Tibial nerve (tissue), 4 donors: Measurements from ENCODE around the gene CTSH. TPM values are rescaled to one million over a fixed set of nuclear protein-coding genes. Genes with fewer than 3 reads are reported as not detected.

Source experiments
- DNase-seq, 2 donors: peaks; one replicate each; pipeline ENCODE4 v3.0.0-alpha.2; 2019; ENCODE audit warnings: low spot score in 2 of 2
- H3K27ac ChIP-seq, 4 donors: fragments of 200-600 bp; sonication (generic) in 3 of 4; one replicate each; pipeline ENCODE4 v1.5.1; 2017 to 2019; ENCODE audit warnings: mild to moderate bottlenecking in 1 of 4
- H3K27me3 ChIP-seq, 2 donors: fragments of 200-600 bp; sonication (generic) in 1 of 2; one replicate each; pipeline versions ENCODE4 v1.5.1 to v1.6.0; 2017 to 2019
- H3K36me3 ChIP-seq, 3 donors: fragments of 200-600 bp; sonication (generic); one replicate each; pipeline ENCODE4 v1.5.1; 2018 to 2019
- H3K4me1 ChIP-seq, 4 donors: fragments of 200-600 bp; sonication (generic) in 3 of 4; one replicate each; pipeline ENCODE4 v1.5.1; 2017 to 2019
- H3K4me3 ChIP-seq, 4 donors: fragments of 200-600 bp; sonication (generic) in 3 of 4; one replicate each; pipeline ENCODE4 v1.5.1; 2017 to 2019; ENCODE audit warnings: mild to moderate bottlenecking in 1 of 4, moderate library complexity in 1 of 4
- H3K9me3 ChIP-seq, 4 donors: fragments of 200-600 bp; sonication (generic) in 3 of 4; one replicate each; pipeline ENCODE4 v1.5.1; 2017 to 2019
- CTCF ChIP-seq, 5 experiments: fragments of 200-600 bp in 3 of 5; fragments of 450-650 bp in 2 of 5; sonication (generic) in 3 of 5; IDR thresholded peaks; one replicate each; pipeline ENCODE4 v1.5.1; 2016 to 2019; ENCODE audit warnings: antibody characterized with exemption in 5 of 5, mild to moderate bottlenecking in 3 of 5, moderate library complexity in 2 of 5
- EP300 ChIP-seq, 2 donors: sonication (generic); formaldehyde crosslinking; IDR thresholded peaks; one replicate each; pipeline ENCODE4 v1.6.1; 2017; ENCODE audit warnings: antibody characterized with exemption in 2 of 2, mild to moderate bottlenecking in 1 of 2
- POLR2A ChIP-seq, 2 donors: fragments of 450-650 bp; IDR thresholded peaks; one replicate each; pipeline ENCODE4 v1.6.1; 2017; ENCODE audit warnings: antibody characterized with exemption in 2 of 2, mild to moderate bottlenecking in 2 of 2, moderate library complexity in 2 of 2
- WGBS, 2 donors: methylation state at CpG; one replicate each; pipeline ENCODE4 v1.1.5; 2018; 5-methylcytosine and 5-hydroxymethylcytosine counted together
- total RNA-seq, 4 donors: library from RNA; depleted of rRNA; stranded (reverse); fragments of >200 nt; gene quantifications; one replicate each; pipeline ENCODE4 v1.1.0, GENCODE V29; 2016

The CTSH gene
- total RNA-seq, 4 donors from 2014 or later, result 73.8 to 333 (median 239) TPM

DNA sequence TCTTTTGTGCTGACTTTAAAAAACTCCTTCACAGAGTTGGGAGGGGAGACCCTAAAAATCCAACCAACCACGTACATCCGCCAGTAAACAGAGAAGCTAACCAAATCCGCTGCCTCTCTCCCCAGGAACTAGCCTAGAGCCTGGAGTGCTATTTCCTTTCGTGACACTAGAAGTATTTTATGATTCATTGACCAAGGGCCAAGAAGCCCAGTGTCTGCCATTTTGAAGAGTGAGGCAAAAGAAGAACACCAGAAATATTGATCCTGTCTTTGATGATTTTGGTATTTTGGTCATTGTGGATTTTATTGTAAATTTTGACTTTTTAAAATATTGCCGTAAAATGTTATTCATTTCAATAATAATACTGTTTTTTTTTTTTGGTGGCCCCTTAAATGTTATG, 10.5 kb upstream of the CTSH start:
- no peak for DNase-seq
- no peak overlapping the region for H3K27ac ChIP-seq
- H3K9me3 ChIP-seq, result peaks cover 0 to 3% (median 0%) of the 10 kb centered on the region in 4 donors
- TF ChIP-seq CTCF (IDR thresholded peaks at IDR 0.05), result no peak
- TF ChIP-seq EP300 (IDR thresholded peaks at IDR 0.05), result no peak
- no peak for TF ChIP-seq POLR2A (IDR thresholded peaks at IDR 0.05)
- peaks cover 0 to 16% (median 8%) of the 10 kb centered on the region in 4 donors for H3K4me1 ChIP-seq
- no peaks in the 10 kb centered on the region for H3K27me3 ChIP-seq
- WGBS, 2 donors, result 94 to 95% methylated on average over 5 of the region's 5 CpGs
- H3K4me3 ChIP-seq, result no peak overlapping the region
- no peaks in the 10 kb centered on the region for H3K36me3 ChIP-seq

DNA sequence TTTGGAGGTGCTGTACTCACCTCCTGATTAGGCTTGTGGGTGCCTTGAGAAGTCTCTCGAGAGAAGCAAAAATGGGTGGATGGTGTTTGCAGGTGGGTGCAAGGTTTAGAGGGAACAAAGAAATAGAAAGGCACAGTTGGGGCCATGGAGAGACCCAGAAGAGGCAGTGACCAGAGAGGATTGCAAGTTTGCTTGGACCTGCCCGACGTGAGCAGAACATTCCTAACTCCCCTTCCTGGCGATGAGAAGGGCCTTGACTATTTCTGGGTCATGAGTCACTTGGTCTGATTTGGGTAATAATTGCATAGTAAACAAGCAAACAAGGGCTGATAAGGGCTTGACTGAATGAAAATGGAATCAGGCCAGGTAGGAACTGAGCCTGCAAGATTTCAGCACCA, 7.0 kb upstream of the CTSH start:
- Histone ChIP-seq H3K27me3 (no peaks in the 10 kb centered on the region), H3K4me1 (peaks cover 0 to 16% (median 8%) of the 10 kb centered on the region in 4 donors), H3K27ac (peak overlapping the region in 1 of 4 donors; percentile 54), H3K36me3 (no peaks in the 10 kb centered on the region), H3K9me3 (no peaks in the 10 kb centered on the region), H3K4me3 (no peak overlapping the region)
- DNase-seq, result no peak
- 78 to 92% methylated on average over 4 of the region's 4 CpGs for WGBS, 2 donors
- TF ChIP-seq POLR2A (IDR thresholded peaks at IDR 0.05) (no peak), EP300 (IDR thresholded peaks at IDR 0.05) (no peak), CTCF (IDR thresholded peaks at IDR 0.05) (no peak)

- Histone ChIP-seq H3K27ac (peak overlapping the region in 1 of 4 donors; percentile 54), H3K36me3 (no peaks in the 10 kb centered on the region), H3K4me1 (peaks cover 0 to 16% (median 8%) of the 10 kb centered on the region in 4 donors), H3K9me3 (no peaks in the 10 kb centered on the region), H3K27me3 (no peaks in the 10 kb centered on the region), H3K4me3 (no peak overlapping the region)
- DNase-seq, result no peak
- TF ChIP-seq CTCF (IDR thresholded peaks at IDR 0.05) (peak in 1 of 5 experiments; percentile 38), EP300 (IDR thresholded peaks at IDR 0.05) (no peak)
- WGBS, 2 donors, result 47 to 52% methylated on average over 10 of the region's 10 CpGs
Observed at GRCh38 chr15:78950902-78951840, 6.3 kb upstream of the CTSH start.

DNA sequence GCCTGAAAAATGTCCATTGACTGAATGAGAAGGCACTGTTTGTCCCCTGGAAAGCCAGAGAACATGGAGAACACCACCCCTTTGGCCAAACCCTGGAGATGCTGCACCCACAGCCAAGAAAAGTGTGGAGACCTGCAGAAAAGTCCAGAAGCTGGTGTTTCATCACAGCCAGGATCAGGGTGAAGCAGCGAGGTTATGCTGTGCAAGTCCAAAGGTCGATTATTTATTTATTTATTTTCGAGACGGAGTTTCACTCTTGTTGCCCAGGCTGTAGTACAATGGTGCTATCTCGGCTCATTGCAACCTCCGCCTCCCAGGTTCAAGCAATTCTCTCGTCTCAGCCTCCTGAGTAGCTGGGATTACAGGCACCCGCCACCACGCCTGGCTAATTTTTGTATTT, 5.5 kb upstream of the CTSH start:
- H3K36me3 ChIP-seq, result no peaks in the 10 kb centered on the region
- WGBS, 2 donors, result 81 to 84% methylated on average over 9 of the region's 9 CpGs
- no peaks in the 10 kb centered on the region for H3K9me3 ChIP-seq
- H3K4me1 ChIP-seq, result peaks cover 0 to 16% (median 8%) of the 10 kb centered on the region in 4 donors
- no peak for DNase-seq
- peak overlapping the region in 1 of 4 donors; percentile 54 for H3K27ac ChIP-seq
- TF ChIP-seq EP300 (IDR thresholded peaks at IDR 0.05), result peak in 1 of 2 donors; percentile 40
- TF ChIP-seq CTCF (IDR thresholded peaks at IDR 0.05), result no peak
- TF ChIP-seq POLR2A (IDR thresholded peaks at IDR 0.05), result no peak
- no peak overlapping the region for H3K4me3 ChIP-seq
- no peaks in the 10 kb centered on the region for H3K27me3 ChIP-seq

GRCh38 chr15:78949461-78949860, 4.6 kb upstream of the CTSH start:
- H3K4me3 ChIP-seq, result no peak overlapping the region
- H3K9me3 ChIP-seq, result no peaks in the 10 kb centered on the region
- H3K27ac ChIP-seq, result peak overlapping the region in 1 of 4 donors; percentile 41
- TF ChIP-seq EP300 (IDR thresholded peaks at IDR 0.05) (no peak), CTCF (IDR thresholded peaks at IDR 0.05) (no peak), POLR2A (IDR thresholded peaks at IDR 0.05) (no peak)
- no peaks in the 10 kb centered on the region for H3K27me3 ChIP-seq
- no peaks in the 10 kb centered on the region for H3K36me3 ChIP-seq
- 0% methylated on average over 1 of the region's 1 CpG for WGBS, 2 donors
- peaks cover 0 to 21% (median 10%) of the 10 kb centered on the region in 4 donors for H3K4me1 ChIP-seq
- DNase-seq, result no peak
